LNCAP (cell line): ENCODE results near the gene RAD50.

ENCODE experiments used
- CTCF ChIP-seq: fragments of 450-650 bp; IDR thresholded peaks from 2 replicates; pipeline ENCODE4 v1.5.1; 2017; ENCODE audit warnings: mild to moderate bottlenecking

Gene RAD50

GRCh38 chr5:132611965-132612364, 55.2 kb downstream of the RAD50 start:
- no peak for TF ChIP-seq CTCF

- no peak for TF ChIP-seq CTCF
These were observed 56.1 kb downstream of the RAD50 start for GRCh38 chr5:132612846-132613245.

GRCh38 chr5:132621699-132622098, 64.9 kb downstream of the RAD50 start:
- TF ChIP-seq CTCF: no peak

GRCh38 chr5:132622608-132623007, 65.8 kb downstream of the RAD50 start:
- no peak for TF ChIP-seq CTCF

GRCh38 chr5:132627470-132627869, 70.7 kb downstream of the RAD50 start:
- no peak for TF ChIP-seq CTCF

- TF ChIP-seq CTCF: no peak
These were observed 72.0 kb downstream of the RAD50 start for GRCh38 chr5:132628814-132629213.

- TF ChIP-seq CTCF: no peak
These were observed 72.6 kb downstream of the RAD50 start for GRCh38 chr5:132629230-132629944.

GRCh38 chr5:132635873-132636272, 79.1 kb downstream of the RAD50 start:
- no peak for TF ChIP-seq CTCF
